C4-2B (cell line): ENCODE measurements around the gene SFTPB.

Experiments used
- CTCF ChIP-seq: fragments of 450-650 bp; conservative IDR thresholded peaks from 2 replicates; pipeline ENCODE4 v1.5.1; 2017; ENCODE audit warnings: mild to moderate bottlenecking
- ZFX ChIP-seq: fragments of 450-650 bp; IDR thresholded peaks from 2 replicates; pipeline ENCODE4 v1.6.1; 2017

DNA sequence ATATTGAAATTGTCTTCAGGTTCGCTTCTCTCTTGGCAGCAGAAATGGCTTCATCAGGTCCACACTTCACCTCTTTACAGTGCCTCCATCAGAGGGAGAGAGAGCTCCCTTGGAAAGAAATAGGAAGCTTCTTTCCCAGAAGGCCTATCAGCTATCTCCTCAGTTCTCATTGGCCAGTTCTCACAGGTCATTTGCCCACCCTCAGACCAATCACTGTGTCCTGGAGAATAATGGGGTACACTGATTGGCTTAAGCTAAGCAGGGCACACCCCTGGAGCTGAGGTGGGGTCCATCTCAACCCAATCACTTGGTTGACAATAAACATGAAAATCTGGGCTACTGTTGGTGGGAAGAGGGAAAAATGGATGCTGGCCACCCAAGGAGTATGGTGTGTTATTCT, 31.3 kb upstream of the SFTPB start:
- no peak for TF ChIP-seq CTCF
- no peak for TF ChIP-seq ZFX
